Neuronal stem cell (in vitro differentiated cells): ENCODE data around the gene ANKS1B.

Experiments used
- DNase-seq: peaks from one replicate; pipeline ENCODE4 v3.0.0-alpha.2; 2013; ENCODE audit warnings: low spot score
- H2AFZ ChIP-seq: one replicate; pipeline ENCODE4 v1.6.1; 2013; ENCODE audit warnings: mild to moderate bottlenecking, low read length, inconsistent platforms
- H2AK5ac ChIP-seq: 2 replicates; pipeline ENCODE4 v1.6.1; 2013; ENCODE audit warnings: low read depth, mild to moderate bottlenecking, inconsistent platforms, low read length, moderate library complexity, mixed read lengths
- H2BK120ac ChIP-seq: 2 replicates; pipeline ENCODE4 v1.6.1; 2013; ENCODE audit warnings: low read depth, mild to moderate bottlenecking, inconsistent platforms, low read length, moderate library complexity, mixed read lengths
- H2BK12ac ChIP-seq: one replicate; pipeline ENCODE4 v1.6.1; 2013; ENCODE audit warnings: low read length, inconsistent platforms
- H2BK15ac ChIP-seq: 2 replicates; pipeline ENCODE4 v1.6.1; 2013; ENCODE audit warnings: mild to moderate bottlenecking, low read length, inconsistent platforms, mixed read lengths
- H2BK5ac ChIP-seq: one replicate; pipeline ENCODE4 v1.6.1; 2013; ENCODE audit warnings: inconsistent platforms, mild to moderate bottlenecking, low read length, moderate library complexity
- H3K14ac ChIP-seq: one replicate; pipeline ENCODE4 v1.6.1; 2013; ENCODE audit warnings: low read length, inconsistent platforms
- H3K18ac ChIP-seq: 2 replicates; pipeline ENCODE4 v1.6.1; 2013; ENCODE audit warnings: low read length, inconsistent platforms
- H3K23ac ChIP-seq: 2 replicates; pipeline ENCODE4 v1.6.1; 2013; ENCODE audit warnings: low read depth, mild to moderate bottlenecking, mixed read lengths, low read length, inconsistent platforms; ENCODE audit not compliant: poor library complexity
- H3K27ac ChIP-seq: replicated peaks from 3 replicates; pipeline ENCODE4 v1.5.1; 2013; ENCODE audit warnings: low read length, inconsistent platforms
- H3K27me3 ChIP-seq, 3 experiments: 2 replicates each; pipeline ENCODE4 v1.6.1; 2013; ENCODE audit warnings: low read length in 3 of 3, mild to moderate bottlenecking in 2 of 3, inconsistent platforms in 1 of 3, low read depth in 1 of 3, mixed read lengths in 1 of 3, moderate library complexity in 1 of 3; ENCODE audit not compliant: control insufficient read depth in 3 of 3, insufficient read depth in 3 of 3
- H3K36me3 ChIP-seq, 2 donors: replicated peaks in 1 of 2; 2 replicates each; pipeline ENCODE4 v1.6.1; 2013; ENCODE audit warnings: low read length in 2 of 2; ENCODE audit not compliant: control insufficient read depth in 2 of 2, insufficient read depth in 2 of 2
- H3K4ac ChIP-seq: 2 replicates; pipeline ENCODE4 v1.6.1; 2013; ENCODE audit warnings: inconsistent platforms, mild to moderate bottlenecking, low read length, moderate library complexity
- H3K4me1 ChIP-seq, 2 donors: 1 replicate in 1 of 2; 2 replicates in 1 of 2; pipeline ENCODE4 v1.6.1; 2013; ENCODE audit warnings: low read length in 2 of 2, low read depth in 1 of 2; ENCODE audit not compliant: control insufficient read depth in 2 of 2, insufficient read depth in 1 of 2
- H3K4me2 ChIP-seq: one replicate; pipeline ENCODE4 v1.6.1; 2013; ENCODE audit warnings: mild to moderate bottlenecking, low read length, inconsistent platforms; ENCODE audit not compliant: insufficient read depth, poor library complexity, severe bottlenecking
- H3K4me3 ChIP-seq, 2 donors: 2 replicates each; pipeline ENCODE4 v1.5.1; 2013; ENCODE audit warnings: low read length in 2 of 2, mild to moderate bottlenecking in 2 of 2, inconsistent platforms in 1 of 2, moderate library complexity in 1 of 2
- H3K79me1 ChIP-seq: one replicate; pipeline ENCODE4 v1.6.1; 2013; ENCODE audit warnings: low read depth, mild to moderate bottlenecking, inconsistent platforms, low read length, moderate library complexity
- H3K9ac ChIP-seq: one replicate; pipeline ENCODE4 v1.6.1; 2013; ENCODE audit warnings: mild to moderate bottlenecking, low read depth, low read length, inconsistent platforms; ENCODE audit not compliant: poor library complexity
- H3K9me3 ChIP-seq, 2 donors: replicated peaks in 1 of 2; 2 replicates each; pipeline versions ENCODE3 to v1.6.1; 2013; ENCODE audit warnings: low read length in 2 of 2, mild to moderate bottlenecking in 2 of 2, inconsistent platforms in 1 of 2, low read depth in 1 of 2, mixed read lengths in 1 of 2, moderate library complexity in 1 of 2; ENCODE audit not compliant: control insufficient read depth in 2 of 2, insufficient read depth in 1 of 2
- H4K8ac ChIP-seq: one replicate; pipeline ENCODE4 v1.6.1; 2013; ENCODE audit warnings: low read depth, mild to moderate bottlenecking, inconsistent platforms, low read length, moderate library complexity
- H4K91ac ChIP-seq: one replicate; pipeline ENCODE4 v1.6.1; 2013; ENCODE audit warnings: low read length, low read depth, mild to moderate bottlenecking, inconsistent platforms; ENCODE audit not compliant: poor library complexity
- WGBS, 2 donors: extraction: QIAGEN DNeasy Blood & Tissue Kit; methylation state at CpG; one replicate each; pipeline ENCODE4 v1.1.7; 2013; ENCODE audit warnings: missing lambda C conversion rate in 2 of 2, mixed read lengths in 1 of 2; ENCODE audit not compliant: insufficient read length in 2 of 2, insufficient replicate concordance in 1 of 2; ENCODE audit errors: extremely low coverage in 2 of 2; 5-methylcytosine and 5-hydroxymethylcytosine counted together

Gene ANKS1B

GRCh38 chr12:98744680-98745079, 1240.1 kb downstream of the ANKS1B start:
- H4K91ac ChIP-seq = no peak overlapping the region
- H2BK120ac ChIP-seq = no peak overlapping the region
- no peak overlapping the region for H3K18ac ChIP-seq
- peaks cover 2 to 7% of the 10 kb centered on the region in 2 donors for H3K4me1 ChIP-seq
- H2BK12ac ChIP-seq = no peak overlapping the region
- H3K4me2 ChIP-seq = no peak overlapping the region
- no peak overlapping the region for H2BK15ac ChIP-seq
- no peak overlapping the region for H2BK5ac ChIP-seq
- no peak overlapping the region for H3K27ac ChIP-seq
- no peak overlapping the region for H2AK5ac ChIP-seq
- H3K9ac ChIP-seq = no peak overlapping the region
- no peak overlapping the region for H4K8ac ChIP-seq
- H3K4me3 ChIP-seq = no peak overlapping the region
- H3K36me3 ChIP-seq = no peaks in the 10 kb centered on the region
- no peak overlapping the region for H3K23ac ChIP-seq
- H2AFZ ChIP-seq = no peak overlapping the region
- no peaks in the 10 kb centered on the region for H3K79me1 ChIP-seq
- H3K27me3 ChIP-seq = peaks cover 0 to 4% (median 0%) of the 10 kb centered on the region in 3 experiments
- H3K4ac ChIP-seq = no peak overlapping the region
- H3K9me3 ChIP-seq = peaks cover 0 to 2% of the 10 kb centered on the region in 2 donors
- no CpG with 5 or more reads among the region's 3 CpGs for WGBS, 2 donors
- no peak for DNase-seq
- no peak overlapping the region for H3K14ac ChIP-seq

- no peak overlapping the region for H2BK5ac ChIP-seq
- no peak overlapping the region for H3K23ac ChIP-seq
- H3K4me3 ChIP-seq = no peak overlapping the region
- no peak overlapping the region for H2BK15ac ChIP-seq
- no peak overlapping the region for H2BK120ac ChIP-seq
- no peak overlapping the region for H3K9ac ChIP-seq
- H3K4me1 ChIP-seq = peaks cover 2 to 7% of the 10 kb centered on the region in 2 donors
- peaks cover 0 to 2% of the 10 kb centered on the region in 2 donors for H3K9me3 ChIP-seq
- H3K4ac ChIP-seq = no peak overlapping the region
- no peak overlapping the region for H3K18ac ChIP-seq
- H3K79me1 ChIP-seq = no peaks in the 10 kb centered on the region
- no peak overlapping the region for H3K14ac ChIP-seq
- no peak for DNase-seq
- H2BK12ac ChIP-seq = no peak overlapping the region
- no peak overlapping the region for H4K91ac ChIP-seq
- H3K27ac ChIP-seq = no peak overlapping the region
- peak overlapping the region; percentile 73 for H2AFZ ChIP-seq
- no CpG with 5 or more reads among the region's 4 CpGs for WGBS, 2 donors
- H4K8ac ChIP-seq = no peak overlapping the region
- H3K4me2 ChIP-seq = no peak overlapping the region
- H3K27me3 ChIP-seq = peaks cover 0 to 4% (median 0%) of the 10 kb centered on the region in 3 experiments
- no peaks in the 10 kb centered on the region for H3K36me3 ChIP-seq
- H2AK5ac ChIP-seq = no peak overlapping the region
Observed at GRCh38 chr12:98743362-98743953, 1241.3 kb downstream of the ANKS1B start.

- Histone ChIP-seq H3K79me1 (no peaks in the 10 kb centered on the region), H3K27me3 (peaks cover 0 to 4% (median 0%) of the 10 kb centered on the region in 3 experiments), H3K36me3 (no peaks in the 10 kb centered on the region), H3K4me3 (no peak overlapping the region), H2BK15ac (no peak overlapping the region), H3K18ac (no peak overlapping the region), H4K91ac (no peak overlapping the region), H2AFZ (no peak overlapping the region), H2BK12ac (no peak overlapping the region), H3K9ac (no peak overlapping the region), H3K4ac (no peak overlapping the region), H2BK120ac (no peak overlapping the region), H2AK5ac (no peak overlapping the region), H3K4me2 (no peak overlapping the region), H3K23ac (no peak overlapping the region), H4K8ac (no peak overlapping the region), H2BK5ac (no peak overlapping the region), H3K27ac (no peak overlapping the region), H3K4me1 (peaks cover 3 to 7% of the 10 kb centered on the region in 2 donors), H3K14ac (no peak overlapping the region), H3K9me3 (no peaks in the 10 kb centered on the region)
- no peak for DNase-seq
- WGBS, 2 donors = no CpG with 5 or more reads among the region's 12 CpGs
Observed at GRCh38 chr12:98741556-98742265, 1243.0 kb downstream of the ANKS1B start.

- no peak overlapping the region for H2AFZ ChIP-seq
- no peak overlapping the region for H3K14ac ChIP-seq
- no peaks in the 10 kb centered on the region for H3K79me1 ChIP-seq
- no CpG with 5 or more reads among the region's 4 CpGs for WGBS, 2 donors
- DNase-seq = no peak
- H3K27me3 ChIP-seq = peaks cover 0 to 3% (median 0%) of the 10 kb centered on the region in 3 experiments
- H2BK12ac ChIP-seq = no peak overlapping the region
- H3K9me3 ChIP-seq = no peaks in the 10 kb centered on the region
- H4K8ac ChIP-seq = no peak overlapping the region
- H3K18ac ChIP-seq = no peak overlapping the region
- H3K9ac ChIP-seq = no peak overlapping the region
- H2BK15ac ChIP-seq = no peak overlapping the region
- H2AK5ac ChIP-seq = no peak overlapping the region
- H3K36me3 ChIP-seq = peaks cover 0 to 5% of the 10 kb centered on the region in 2 donors
- no peak overlapping the region for H3K4ac ChIP-seq
- H3K23ac ChIP-seq = no peak overlapping the region
- peaks cover 7 to 8% of the 10 kb centered on the region in 2 donors for H3K4me1 ChIP-seq
- no peak overlapping the region for H3K27ac ChIP-seq
- no peak overlapping the region for H2BK5ac ChIP-seq
- H4K91ac ChIP-seq = no peak overlapping the region
- no peak overlapping the region for H3K4me3 ChIP-seq
- no peak overlapping the region for H2BK120ac ChIP-seq
- H3K4me2 ChIP-seq = no peak overlapping the region
Observed at GRCh38 chr12:98741196-98741555, 1243.6 kb downstream of the ANKS1B start.
